RWPE1 (cell line): ENCODE data around the gene EDARADD.

Source experiments
- CTCF ChIA-PET: fragments of 350-600 bp; sonication (Branson Sonifier 250); formaldehyde crosslinking; extraction: SDS; loops from one replicate; lab custom pipeline; 2021; lab: Yijun Ruan, JAX
- POLR2A ChIA-PET: fragments of 400-600 bp; formaldehyde crosslinking; extraction: SDS; loops from one replicate; lab custom pipeline; 2020; ENCODE audit warnings: antibody characterized with exemption; ENCODE audit not compliant: low non-redundant PET; lab: Yijun Ruan, JAX
- DNase-seq: peaks from one replicate; pipeline ENCODE4 v3.0.0; 2012; ENCODE audit warnings: low spot score
- H3K27ac ChIP-seq: fragments of 450-650 bp; 2 replicates; pipeline ENCODE4 v1.5.1; 2017
- TF ChIP-seq, protein P1 (sequence below): fragments of 450-650 bp; conservative IDR thresholded peaks from 2 replicates; pipeline ENCODE4 v1.5.1; 2017; ENCODE audit warnings: low read depth, mild to moderate bottlenecking

EDARADD gene

GRCh38 chr1:236522937-236523703 is 129.0 kb downstream of the EDARADD start:
- H3K27ac ChIP-seq = peak overlapping the region; percentile 79
- peak; percentile 23 for DNase-seq
- ChIA-PET CTCF (interaction anchor here (0.6 kb wide), 1 partner anchor 1040 kb away, joined by 3 read pairs; no protein-coding TSS in a partner anchor), POLR2A (no interaction called here)
- TF ChIP-seq, protein P1, sequence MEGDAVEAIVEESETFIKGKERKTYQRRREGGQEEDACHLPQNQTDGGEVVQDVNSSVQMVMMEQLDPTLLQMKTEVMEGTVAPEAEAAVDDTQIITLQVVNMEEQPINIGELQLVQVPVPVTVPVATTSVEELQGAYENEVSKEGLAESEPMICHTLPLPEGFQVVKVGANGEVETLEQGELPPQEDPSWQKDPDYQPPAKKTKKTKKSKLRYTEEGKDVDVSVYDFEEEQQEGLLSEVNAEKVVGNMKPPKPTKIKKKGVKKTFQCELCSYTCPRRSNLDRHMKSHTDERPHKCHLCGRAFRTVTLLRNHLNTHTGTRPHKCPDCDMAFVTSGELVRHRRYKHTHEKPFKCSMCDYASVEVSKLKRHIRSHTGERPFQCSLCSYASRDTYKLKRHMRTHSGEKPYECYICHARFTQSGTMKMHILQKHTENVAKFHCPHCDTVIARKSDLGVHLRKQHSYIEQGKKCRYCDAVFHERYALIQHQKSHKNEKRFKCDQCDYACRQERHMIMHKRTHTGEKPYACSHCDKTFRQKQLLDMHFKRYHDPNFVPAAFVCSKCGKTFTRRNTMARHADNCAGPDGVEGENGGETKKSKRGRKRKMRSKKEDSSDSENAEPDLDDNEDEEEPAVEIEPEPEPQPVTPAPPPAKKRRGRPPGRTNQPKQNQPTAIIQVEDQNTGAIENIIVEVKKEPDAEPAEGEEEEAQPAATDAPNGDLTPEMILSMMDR = no peak

DNA sequence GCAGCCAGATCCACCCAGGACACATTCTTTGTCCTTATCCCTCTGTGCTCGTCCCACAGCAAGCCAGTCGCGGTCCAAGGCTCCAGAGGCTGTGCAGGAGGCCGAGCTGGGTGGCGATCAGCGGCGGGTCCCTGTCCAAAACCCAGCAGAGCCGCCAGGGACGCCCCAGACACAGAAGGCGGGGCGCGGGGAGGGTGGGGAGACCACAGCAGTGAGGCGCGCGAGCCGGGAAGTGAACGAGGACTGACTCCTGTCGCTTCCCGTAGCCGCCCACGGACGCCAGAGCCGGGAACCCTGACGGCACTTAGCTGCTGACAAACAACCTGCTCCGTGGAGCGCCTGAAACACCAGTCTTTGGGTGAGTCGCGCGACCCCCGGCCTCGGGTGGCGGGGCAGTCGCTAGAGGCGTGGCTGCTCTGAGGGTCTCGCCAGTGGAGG is 129.6 kb downstream of the EDARADD start, which contains the start of gene LGALS8:
TSS of gene LGALS8 (plus strand) at position 279 of the 438 bp plus-strand sequence. CDS start 2,089 bp downstream, outside the sequence.
- POLR2A ChIA-PET = no interaction called here
- DNase-seq = peak; percentile 75
- TF ChIP-seq, protein P1 = no peak
- CTCF ChIA-PET = interaction anchor here (0.6 kb wide), 1 partner anchor 1041 kb away, joined by 3 read pairs; no protein-coding TSS in a partner anchor
- peak within 1 kb of the TSS; percentile 79 for H3K27ac ChIP-seq

DNA sequence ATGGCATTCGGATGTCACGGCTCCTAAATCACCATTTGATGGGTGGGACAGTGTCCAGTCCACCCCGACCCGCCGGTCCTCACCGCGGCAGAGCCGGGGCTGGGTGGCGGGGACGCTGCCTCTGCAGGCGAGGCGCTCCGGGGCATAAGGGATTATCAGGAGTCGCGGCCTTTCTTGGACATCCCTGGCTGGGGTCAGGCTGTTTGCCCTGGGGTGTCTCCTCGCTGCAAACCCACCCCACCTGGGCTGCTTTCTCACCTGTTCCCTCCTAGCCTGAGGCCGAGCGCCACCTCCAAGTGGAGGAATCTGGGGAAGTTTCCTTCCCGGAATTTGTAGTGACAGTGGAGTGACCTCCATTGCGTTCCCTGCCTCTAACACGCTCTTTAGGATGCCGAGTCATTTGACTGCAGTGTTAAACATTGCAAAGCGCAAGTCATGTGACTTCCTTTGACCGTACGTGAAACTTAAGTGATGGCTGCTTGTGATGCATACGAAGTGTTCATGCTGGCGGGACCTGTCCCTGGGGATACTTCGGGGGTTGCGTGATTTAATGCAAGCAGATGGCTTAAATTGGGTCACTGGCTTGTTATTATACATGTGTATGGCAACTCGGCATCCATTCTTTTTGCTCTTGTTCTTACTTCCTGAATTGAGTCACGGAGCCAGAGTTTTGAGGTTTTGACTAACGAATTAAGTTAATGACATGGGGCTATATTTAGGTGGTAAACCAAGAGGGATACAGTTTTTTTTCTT is 130.2 kb downstream of the EDARADD start:
- peak; percentile 73 for DNase-seq
- ChIA-PET CTCF (interaction anchor here (0.6 kb wide), 1 partner anchor 415 kb away, joined by 4 read pairs; no protein-coding TSS in a partner anchor), POLR2A (no interaction called here)
- peak overlapping the region; percentile 79 for H3K27ac ChIP-seq
- TF ChIP-seq, protein P1 = no peak

DNA sequence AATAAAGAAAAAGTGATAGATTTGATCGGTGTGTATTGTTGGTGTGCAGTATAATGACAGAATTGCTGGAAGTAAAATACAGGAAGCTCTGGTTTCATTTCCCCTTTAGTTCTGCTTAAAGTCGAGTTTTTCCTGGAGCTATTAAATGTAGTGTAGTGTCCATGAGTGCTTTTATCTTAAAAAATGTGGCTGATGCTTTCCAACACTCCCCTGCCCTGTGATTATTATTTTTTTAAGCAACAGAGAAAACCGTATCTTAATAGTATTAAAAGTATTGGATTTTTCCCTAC is 130.8 kb downstream of the EDARADD start:
- ChIA-PET POLR2A (no interaction called here), CTCF (interaction anchor here (0.6 kb wide), 1 partner anchor 416 kb away, joined by 4 read pairs; no protein-coding TSS in a partner anchor)
- no peak for DNase-seq
- TF ChIP-seq, protein P1 = no peak
- H3K27ac ChIP-seq = no peak overlapping the region

DNA sequence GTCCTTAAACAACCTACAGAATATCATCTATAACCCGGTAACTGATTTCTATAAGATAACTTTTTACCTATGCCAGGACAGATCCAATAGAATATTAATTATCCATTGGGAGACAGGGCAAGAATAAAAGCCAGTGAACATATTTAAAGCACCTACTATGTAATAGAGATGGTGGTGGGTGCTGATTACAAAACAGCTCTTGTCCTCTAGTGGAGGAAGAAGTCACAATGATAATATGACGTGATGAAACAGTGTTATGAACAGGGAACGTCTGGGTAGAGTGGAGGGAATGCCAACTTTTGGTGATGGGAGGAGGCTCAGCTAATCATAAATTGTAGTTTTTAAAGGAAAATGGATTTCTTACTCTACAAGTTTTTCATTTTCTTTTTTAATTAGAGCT is 132.0 kb downstream of the EDARADD start:
- CTCF ChIA-PET = no interaction called here
- TF ChIP-seq, protein P1 = no peak
- POLR2A ChIA-PET = no interaction called here
- DNase-seq = no peak
- H3K27ac ChIP-seq = no peak overlapping the region

DNA sequence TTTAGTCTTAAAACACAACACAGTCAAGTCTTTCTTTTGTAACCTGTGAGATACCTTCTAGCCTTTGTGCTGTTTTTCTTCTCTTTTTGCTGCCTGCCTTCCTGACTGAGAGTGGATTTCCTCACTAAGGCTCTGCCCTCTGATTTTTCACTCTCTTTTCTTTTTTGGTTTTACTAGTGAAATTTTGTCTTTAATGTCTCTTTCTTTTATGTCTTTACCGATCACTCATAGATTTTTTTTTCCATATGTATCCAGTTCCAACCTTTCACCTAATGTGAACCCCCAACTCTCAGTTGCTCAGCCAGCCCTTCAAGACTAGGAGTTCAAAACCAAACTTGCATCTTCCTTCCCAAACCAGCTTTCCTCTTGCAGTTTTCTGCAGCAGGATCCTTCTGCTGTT is 136.2 kb downstream of the EDARADD start:
- no peak for DNase-seq
- TF ChIP-seq, protein P1 = no peak
- ChIA-PET POLR2A (no interaction called here), CTCF (interaction anchor here (0.6 to 0.7 kb wide), 2 partner anchors 69 to 418 kb away, joined by 3 to 4 read pairs; no protein-coding TSS in a partner anchor)
- no peak overlapping the region for H3K27ac ChIP-seq
